ENCODE results near the gene BRCA1. TPM values are rescaled to one million over a fixed set of nuclear protein-coding genes. Genes with fewer than 3 reads are reported as not detected.
"Not testable (repeated sequence)": the region's sequence is repeated elsewhere in the genome, so short reads cannot be mapped to it uniquely, and the experiment has no call there.

BRCA1 gene
- total RNA-seq, result 100 to 1,000 TPM in 1 of 2 donors, 10 to 100 TPM in 1; 74.0 to 126 TPM

DNA sequence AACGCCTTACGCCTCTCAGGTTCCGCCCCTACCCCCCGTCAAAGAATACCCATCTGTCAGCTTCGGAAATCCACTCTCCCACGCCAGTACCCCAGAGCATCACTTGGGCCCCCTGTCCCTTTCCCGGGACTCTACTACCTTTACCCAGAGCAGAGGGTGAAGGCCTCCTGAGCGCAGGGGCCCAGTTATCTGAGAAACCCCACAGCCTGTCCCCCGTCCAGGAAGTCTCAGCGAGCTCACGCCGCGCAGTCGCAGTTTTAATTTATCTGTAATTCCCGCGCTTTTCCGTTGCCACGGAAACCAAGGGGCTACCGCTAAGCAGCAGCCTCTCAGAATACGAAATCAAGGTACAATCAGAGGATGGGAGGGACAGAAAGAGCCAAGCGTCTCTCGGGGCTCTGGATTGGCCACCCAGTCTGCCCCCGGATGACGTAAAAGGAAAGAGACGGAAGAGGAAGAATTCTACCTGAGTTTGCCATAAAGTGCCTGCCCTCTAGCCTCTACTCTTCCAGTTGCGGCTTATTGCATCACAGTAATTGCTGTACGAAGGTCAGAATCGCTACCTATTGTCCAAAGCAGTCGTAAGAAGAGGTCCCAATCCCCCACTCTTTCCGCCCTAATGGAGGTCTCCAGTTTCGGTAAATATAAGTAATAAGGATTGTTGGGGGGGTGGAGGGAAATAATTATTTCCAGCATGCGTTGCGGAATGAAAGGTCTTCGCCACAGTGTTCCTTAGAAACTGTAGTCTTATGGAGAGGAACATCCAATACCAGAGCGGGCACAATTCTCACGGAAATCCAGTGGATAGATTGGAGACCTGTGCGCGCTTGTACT lies at the start of gene BRCA1:
Gene BRCA1 (minus strand): TSS at position 232 of the 834 bp plus-strand sequence. CDS start 1,268 bp downstream, outside the sequence.
- H3K27ac Mint-ChIP-seq, result peak within 1 kb of the TSS; percentile 96 to 100
- peak; percentile 99 to 100 for ATAC-seq
- peaks cover 25 to 48% of the 10 kb centered on the region in 2 donors for H3K36me3 Mint-ChIP-seq
- no peaks in the 10 kb centered on the region for H3K9me3 Mint-ChIP-seq
- peak; percentile 92 to 95 for DNase-seq (ENCODE audit: low spot score in 2 of 2)

DNA sequence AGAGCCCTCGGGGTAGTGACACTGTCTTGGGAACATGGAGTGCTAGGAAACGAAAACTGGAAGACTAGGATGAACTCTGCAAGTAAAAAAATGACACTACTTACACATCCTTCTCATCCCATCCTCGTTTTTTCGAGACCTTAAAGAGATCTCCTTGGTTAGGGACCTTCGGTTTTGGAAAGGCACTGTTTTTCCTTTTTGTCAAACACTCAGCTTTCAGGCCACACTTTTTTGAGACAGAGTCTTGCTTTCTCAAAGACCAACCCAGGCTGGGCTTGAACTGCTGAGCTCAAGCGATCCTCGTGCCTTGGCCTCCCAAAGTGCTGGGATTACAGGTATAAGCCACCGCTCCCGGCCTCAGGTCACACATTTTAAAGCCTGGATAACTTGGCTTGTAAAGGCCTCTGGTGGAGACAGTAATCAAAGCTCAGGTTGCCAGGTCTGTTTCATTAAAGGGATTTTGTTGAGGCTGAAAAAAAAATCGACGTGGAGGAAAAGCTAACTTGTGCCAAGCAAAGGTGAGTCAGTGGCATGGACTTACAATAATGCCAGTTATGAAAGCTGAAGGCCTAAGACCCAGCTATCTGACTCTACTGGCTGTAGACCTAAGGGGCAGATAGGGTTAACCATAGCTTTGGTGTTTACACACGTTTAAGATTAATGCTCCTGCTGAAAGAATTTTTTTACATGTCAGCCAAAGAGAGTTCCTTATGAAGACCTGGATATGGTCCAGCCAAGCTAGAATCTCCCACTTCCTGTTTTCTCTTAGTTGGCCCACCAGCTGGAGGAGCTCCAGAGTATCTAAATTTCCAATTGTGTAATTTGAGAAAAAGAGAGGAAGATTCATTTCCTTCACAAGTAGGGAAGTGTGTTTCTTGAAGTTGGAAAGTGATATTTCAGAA lies 46.7 kb upstream of the BRCA1 start:
- DNase-seq (ENCODE audit: low spot score in 2 of 2) (no peak), ATAC-seq (no peak)
- no peak overlapping the region for H3K27ac Mint-ChIP-seq
- no peaks in the 10 kb centered on the region for H3K9me3 Mint-ChIP-seq
- H3K36me3 Mint-ChIP-seq, result peaks cover 0 to 6% of the 10 kb centered on the region in 2 donors

DNA sequence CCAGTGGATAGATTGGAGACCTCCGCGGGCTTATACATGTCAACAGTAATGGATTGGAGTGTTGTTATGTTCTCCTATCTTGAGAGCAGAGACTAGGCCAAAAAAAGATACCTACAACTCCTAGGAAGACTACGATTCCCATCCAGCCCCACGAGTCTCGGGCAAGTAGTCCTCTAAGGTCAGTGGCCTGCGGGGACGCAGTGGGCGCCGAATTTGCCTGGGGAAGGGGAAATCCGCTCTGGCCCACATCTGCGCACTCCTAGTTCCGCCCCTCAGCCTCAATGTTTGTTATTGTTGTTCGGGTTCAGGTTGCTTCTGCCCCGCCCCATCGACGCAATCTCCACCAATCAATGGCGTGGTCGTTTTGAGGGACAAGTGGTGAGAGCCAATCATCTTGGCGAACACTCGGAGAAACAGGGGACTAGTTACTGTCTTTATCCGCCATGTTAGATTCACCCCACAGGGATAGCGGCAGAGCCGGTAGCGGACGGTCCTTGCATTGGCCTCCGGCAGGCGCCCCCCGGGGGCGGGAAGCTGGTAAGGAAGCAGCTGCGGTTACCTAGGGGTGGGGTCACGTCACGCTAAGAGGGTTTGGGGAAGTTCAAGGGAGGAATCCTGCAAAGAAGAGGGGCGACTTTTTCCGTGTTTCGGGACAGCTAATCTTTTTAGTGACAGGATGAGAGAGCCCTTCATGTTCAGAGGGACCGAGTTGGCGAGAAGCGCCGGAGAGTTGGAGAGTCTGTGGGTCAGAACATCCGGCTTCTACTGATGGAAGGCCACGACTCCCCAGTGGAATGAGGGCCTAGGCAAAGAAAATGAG lies 45.8 kb upstream of the BRCA1 start, which contains the start of gene NBR1:
Gene NBR1 (plus strand): TSS at position 449 of the 820 bp plus-strand sequence. CDS start 4,586 bp downstream, outside the sequence.
- peak; percentile 78 to 83 for ATAC-seq

DNA sequence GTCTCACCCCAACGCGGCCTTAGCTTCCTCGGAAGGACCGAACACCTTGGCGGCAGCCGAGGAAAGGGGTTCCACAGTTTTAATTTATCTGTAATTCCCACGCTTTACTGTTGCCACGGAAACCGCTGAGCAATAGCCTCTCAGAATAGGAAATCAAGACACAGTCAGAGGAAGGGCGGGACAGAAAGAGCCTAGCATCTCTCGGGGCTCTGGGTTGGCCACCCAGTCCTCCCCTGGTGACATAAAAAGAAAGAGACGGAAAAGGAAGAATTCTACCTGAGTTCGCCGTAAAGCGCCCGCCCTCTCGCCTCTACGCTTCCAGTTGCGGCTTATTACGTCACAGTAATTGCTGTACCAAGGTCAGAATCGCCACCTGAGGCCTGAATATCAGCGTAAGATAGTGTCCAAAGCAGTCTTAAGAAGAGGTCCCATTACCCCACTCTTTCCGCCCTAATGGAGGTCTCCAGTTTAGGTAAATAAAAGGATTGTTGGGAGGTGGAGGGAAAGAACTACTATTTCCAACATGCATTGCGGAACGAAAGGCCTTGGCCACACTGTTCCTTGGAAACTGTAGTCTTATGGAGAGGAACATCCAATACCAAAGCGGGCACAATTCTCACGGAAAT lies 45.1 kb upstream of the BRCA1 start:
- DNase-seq (ENCODE audit: low spot score in 2 of 2), result peak; percentile 80 to 90
- no peaks in the 10 kb centered on the region for H3K9me3 Mint-ChIP-seq
- no peaks in the 10 kb centered on the region for H3K36me3 Mint-ChIP-seq
- H3K27ac Mint-ChIP-seq, result no peak overlapping the region
- peak; percentile 81 to 87 for ATAC-seq

More for the DNA sequence above, 45.8 kb upstream of the BRCA1 start, which contains the start of gene NBR1:
- DNase-seq (ENCODE audit: low spot score in 2 of 2), result peak; percentile 94 to 98
- peaks cover 0 to 6% of the 10 kb centered on the region in 2 donors for H3K36me3 Mint-ChIP-seq
- no peak within 1 kb of the TSS for H3K27ac Mint-ChIP-seq
- no peaks in the 10 kb centered on the region for H3K9me3 Mint-ChIP-seq

DNA sequence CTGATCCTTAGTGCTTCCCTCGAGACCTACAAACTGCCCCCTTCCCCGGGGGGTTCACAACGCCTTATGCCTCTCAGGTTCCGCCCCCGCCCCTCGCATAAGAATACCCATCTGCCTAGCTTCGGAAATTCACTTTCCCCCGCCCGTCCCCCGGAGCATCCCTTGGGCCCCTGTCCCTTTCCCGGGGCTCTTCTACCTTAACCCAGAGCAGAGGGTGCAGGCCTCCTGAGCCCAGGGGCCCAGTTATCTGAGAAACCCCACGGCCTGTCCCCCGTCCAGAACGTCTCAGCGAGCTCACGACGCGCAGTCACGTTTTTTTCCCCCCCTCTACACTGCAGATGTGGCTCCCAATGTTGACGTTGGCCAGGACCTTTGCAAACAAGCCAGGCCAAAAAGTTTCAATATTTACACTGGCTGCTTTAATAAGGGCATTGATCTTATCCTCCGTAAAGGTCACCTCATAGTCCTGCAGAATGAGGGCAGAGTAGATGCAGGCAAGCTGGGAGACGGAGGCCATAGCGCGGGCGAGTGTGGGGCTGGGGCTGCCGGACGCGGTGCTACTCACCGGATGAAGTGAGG lies 44.5 kb upstream of the BRCA1 start:
- H3K9me3 Mint-ChIP-seq, result no peaks in the 10 kb centered on the region
- peak; percentile 16 to 19 for ATAC-seq
- H3K27ac Mint-ChIP-seq, result no peak overlapping the region
- DNase-seq (ENCODE audit: low spot score in 2 of 2), result peak in 1 of 2 donors; percentile 6
- H3K36me3 Mint-ChIP-seq, result no peaks in the 10 kb centered on the region

DNA sequence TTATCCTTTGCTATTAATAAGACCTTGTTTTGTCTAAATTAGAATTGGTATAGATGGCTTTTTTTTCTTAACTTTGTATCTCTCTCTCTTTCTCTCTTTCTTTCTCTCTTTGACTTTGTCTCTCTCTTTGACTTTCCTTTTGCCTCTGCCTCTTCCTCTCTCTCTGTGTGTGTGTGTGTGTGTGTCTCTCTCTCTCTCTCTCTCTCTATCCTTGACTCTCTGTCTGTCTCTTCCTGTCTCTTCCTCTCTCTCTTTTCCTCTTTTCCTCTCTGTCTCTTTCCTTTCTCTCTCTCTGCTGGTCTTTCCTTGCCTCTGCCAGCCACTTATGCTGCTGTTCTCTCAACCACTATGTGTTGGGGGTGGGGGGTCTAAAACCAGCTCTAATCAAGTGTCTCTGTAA lies 40.8 kb upstream of the BRCA1 start:
- not testable (repeated sequence) for H3K36me3 Mint-ChIP-seq; H3K27ac Mint-ChIP-seq; DNase-seq (ENCODE audit: low spot score in 2 of 2); ATAC-seq; H3K9me3 Mint-ChIP-seq

DNA sequence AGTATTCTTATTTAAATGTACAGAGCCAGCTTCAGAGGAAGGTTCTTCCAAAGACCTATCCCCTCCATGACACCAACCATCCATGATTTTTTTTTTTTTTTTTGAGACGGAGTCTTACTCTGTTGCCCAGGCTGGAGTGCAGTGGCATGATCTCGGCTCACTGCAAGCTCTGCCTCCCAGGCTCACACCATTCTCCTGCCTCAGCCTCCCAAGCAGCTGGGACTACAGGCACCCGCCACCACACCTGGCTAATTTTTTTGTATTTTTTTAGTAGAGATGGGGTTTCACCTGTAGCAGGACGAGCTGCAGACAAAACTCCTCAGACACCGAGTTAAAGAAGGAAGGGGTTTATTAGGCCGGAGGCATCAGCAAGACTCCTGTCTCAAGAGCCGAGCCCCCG lies 34.8 kb upstream of the BRCA1 start:
- not testable (repeated sequence) for H3K9me3 Mint-ChIP-seq; H3K27ac Mint-ChIP-seq; H3K36me3 Mint-ChIP-seq; DNase-seq (ENCODE audit: low spot score in 2 of 2); ATAC-seq

DNA sequence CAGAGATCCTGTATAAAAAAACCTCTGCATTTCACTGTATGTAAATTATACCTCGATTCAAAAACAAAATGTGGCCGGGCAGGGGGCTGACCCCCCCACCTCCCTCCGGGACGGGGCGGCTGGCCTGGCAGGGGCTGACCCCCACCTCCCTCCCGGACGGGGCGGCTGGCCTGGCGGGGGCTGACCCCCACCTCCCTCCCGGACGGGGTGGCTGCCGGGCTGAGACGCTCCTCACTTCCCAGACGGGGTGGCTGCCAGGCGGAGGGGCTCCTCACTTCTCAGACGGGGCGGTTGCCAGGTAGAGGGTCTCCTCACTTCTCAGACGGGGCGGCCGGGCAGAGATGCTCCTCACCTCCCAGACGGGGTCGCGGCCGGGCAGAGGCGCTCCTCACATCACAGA lies 34.1 kb upstream of the BRCA1 start:
- DNase-seq (ENCODE audit: low spot score in 2 of 2); H3K36me3 Mint-ChIP-seq; H3K9me3 Mint-ChIP-seq; ATAC-seq: not testable (repeated sequence)
- H3K27ac Mint-ChIP-seq, result peak overlapping the region in 1 of 2 donors; percentile 79

DNA sequence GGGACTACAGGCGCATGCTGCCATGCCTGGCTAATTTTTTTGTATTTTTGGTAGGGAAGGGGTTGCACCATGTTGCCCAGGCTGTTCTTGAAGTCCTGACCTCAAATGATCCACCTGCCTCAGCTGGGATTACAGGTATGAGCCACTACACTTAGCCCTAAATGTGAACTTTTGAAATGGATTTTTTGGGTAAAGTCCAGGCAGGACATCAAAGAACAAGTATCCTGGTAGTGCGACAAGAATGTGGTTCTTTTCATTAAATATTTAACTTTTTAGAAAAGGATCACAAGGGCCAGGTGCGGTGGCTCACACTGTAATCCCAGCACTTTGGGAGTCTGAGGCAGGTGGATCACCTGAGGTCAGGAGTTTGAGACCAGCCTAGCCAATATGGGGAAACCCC lies 30.5 kb upstream of the BRCA1 start:
- ATAC-seq (no peak), DNase-seq (ENCODE audit: low spot score in 2 of 2) (no peak)
- H3K36me3 Mint-ChIP-seq, result peaks cover 7 to 9% of the 10 kb centered on the region in 2 donors
- no peak overlapping the region for H3K27ac Mint-ChIP-seq
- H3K9me3 Mint-ChIP-seq, result peaks cover 0 to 5% of the 10 kb centered on the region in 2 donors

DNA sequence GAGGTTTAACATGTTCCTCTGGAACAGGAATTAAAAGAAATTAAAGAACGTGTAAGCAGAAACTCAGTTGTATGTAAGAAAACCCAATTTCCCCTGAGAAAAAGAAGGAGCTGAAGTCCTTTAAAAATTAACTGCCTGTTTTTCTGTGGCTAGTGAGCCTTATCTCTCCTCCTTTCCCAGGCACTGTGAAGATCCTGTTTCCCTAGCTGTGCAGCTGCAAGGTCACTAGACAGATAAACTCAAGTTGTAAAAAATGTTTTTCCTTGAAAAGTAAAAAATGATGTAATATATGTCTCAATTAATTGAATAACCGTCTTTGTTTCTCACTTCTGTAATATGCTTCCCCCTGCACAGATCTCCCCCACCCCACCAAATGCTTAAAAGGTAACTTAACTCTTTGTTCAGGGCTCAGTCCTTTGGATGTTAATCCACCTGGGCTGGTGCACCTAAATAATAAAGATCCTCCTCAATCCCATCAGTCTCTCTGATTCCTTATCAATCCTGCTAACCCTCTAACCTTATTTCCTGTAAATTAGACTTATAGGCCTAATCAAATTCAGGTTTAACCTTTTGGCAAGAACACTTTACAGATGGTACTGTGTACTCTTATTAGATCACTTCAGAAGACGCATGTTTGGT lies 28.2 kb upstream of the BRCA1 start:
- DNase-seq (ENCODE audit: low spot score in 2 of 2); H3K9me3 Mint-ChIP-seq; ATAC-seq; H3K36me3 Mint-ChIP-seq: not testable (repeated sequence)
- peak overlapping the region in 1 of 2 donors; percentile 34 for H3K27ac Mint-ChIP-seq

DNA sequence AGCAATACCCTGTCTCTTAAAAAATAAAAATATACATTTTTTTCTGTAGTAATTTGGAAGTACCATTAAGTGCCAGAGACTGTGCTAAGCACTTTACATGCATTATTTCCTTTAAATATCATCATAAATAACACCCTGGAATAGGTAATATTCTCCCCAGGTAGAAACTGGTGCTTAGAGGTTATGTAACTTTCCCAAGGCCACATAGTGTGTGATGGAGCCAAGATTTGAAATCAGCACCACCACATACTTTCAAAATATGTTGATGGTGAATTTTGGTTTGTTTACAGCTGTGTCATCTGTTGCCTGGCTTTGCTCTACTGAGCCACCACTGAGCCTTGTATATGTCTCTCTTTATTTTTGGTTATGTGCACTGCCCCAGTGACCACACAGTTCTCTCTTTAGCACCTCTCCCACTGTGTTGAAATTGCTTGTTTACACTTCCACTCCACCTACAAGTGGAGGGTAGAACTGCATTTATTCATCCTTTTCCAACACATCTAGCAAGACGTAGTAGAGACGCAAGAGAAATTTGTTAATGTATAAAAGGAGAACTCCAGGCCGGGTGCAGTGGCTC lies 26.8 kb upstream of the BRCA1 start:
- peaks cover 7 to 9% of the 10 kb centered on the region in 2 donors for H3K36me3 Mint-ChIP-seq
- H3K9me3 Mint-ChIP-seq, result peaks cover 0 to 5% of the 10 kb centered on the region in 2 donors
- no peak overlapping the region for H3K27ac Mint-ChIP-seq
- DNase-seq (ENCODE audit: low spot score in 2 of 2) (no peak), ATAC-seq (no peak)

DNA sequence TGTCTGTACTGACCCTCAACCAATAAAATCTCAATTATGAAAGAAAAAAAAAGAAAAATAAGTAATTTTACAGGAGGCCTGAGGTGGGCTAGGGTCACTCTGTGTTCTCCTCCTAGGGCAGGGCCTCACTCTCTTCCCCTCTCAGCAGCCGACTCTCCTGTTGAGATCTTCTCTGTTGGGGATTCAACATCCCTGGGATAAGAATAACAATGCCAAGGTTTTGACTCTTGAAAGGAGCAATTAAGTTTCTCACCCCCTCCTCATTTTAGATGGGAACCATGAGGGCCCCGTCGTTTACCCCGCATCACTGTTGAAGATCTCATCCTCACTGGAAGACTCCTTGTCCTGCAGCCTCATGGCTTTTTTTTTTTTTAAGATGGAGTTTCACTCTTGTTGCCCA lies 21.5 kb upstream of the BRCA1 start:
- DNase-seq (ENCODE audit: low spot score in 2 of 2) (no peak), ATAC-seq (no peak)
- H3K27ac Mint-ChIP-seq, result no peak overlapping the region
- no peaks in the 10 kb centered on the region for H3K36me3 Mint-ChIP-seq
- no peaks in the 10 kb centered on the region for H3K9me3 Mint-ChIP-seq

DNA sequence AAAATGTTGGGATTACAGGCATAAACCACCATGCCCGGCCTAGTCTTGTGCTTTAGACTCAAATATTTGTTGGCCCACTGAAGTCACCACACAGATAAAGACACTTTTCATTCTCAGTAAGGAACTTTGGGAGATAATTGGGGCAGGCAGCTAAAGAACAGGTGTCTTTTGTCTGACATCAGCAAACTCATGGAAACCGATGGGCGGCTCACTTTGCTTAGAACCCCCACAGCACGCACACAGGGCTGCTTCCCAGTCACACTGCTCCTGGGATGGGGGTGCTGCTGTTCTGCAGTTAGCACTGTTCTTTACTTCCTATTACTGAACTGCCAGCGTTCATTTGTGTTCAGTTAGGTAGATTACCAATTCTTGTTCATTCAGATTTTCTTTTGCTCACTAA lies 18.0 kb upstream of the BRCA1 start:
- DNase-seq (ENCODE audit: low spot score in 2 of 2) (no peak), ATAC-seq (no peak)
- Mint-ChIP-seq H3K36me3 (peaks cover 0 to 5% of the 10 kb centered on the region in 2 donors), H3K9me3 (no peaks in the 10 kb centered on the region), H3K27ac (no peak overlapping the region)

DNA sequence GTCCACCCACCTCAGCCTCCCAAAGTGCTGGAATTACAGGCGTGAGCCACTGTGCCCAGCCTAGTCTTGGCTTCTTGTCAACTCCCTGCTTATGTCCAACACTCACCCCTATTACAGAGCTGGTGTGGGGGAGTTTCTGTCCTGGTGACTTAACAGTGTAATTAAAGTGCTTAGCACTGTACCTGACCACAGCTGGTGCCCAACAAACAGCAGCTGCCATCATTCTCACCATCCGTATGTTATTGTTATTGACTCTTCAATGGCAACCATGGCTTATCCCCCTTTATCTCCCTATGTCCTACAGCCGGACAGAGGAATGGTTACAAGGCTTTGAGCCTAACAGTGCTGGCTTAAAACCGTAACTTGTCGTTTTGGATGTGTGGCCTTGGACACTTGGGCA lies 17.0 kb upstream of the BRCA1 start:
- Mint-ChIP-seq H3K9me3 (no peaks in the 10 kb centered on the region), H3K36me3 (peaks cover 0 to 5% of the 10 kb centered on the region in 2 donors), H3K27ac (no peak overlapping the region)
- no peak for ATAC-seq
- no peak for DNase-seq (ENCODE audit: low spot score in 2 of 2)
